Measurements from ENCODE around the gene OSCP1.

Gene OSCP1

GRCh38 chr1:36414384-36414783 is 35.9 kb downstream of the OSCP1 start:
- intact Hi-C loops (cut with DNase I) = no loop called here
- DNase-seq = no peak

- peak in 1 of 10 donors; percentile 18 for DNase-seq
- intact Hi-C loops (cut with DNase I) = no loop called here
These were observed 38.3 kb downstream of the OSCP1 start for GRCh38 chr1:36411674-36412648.

- peak in 1 of 10 donors; percentile 11 for DNase-seq
- intact Hi-C loops (cut with DNase I) = no loop called here
These were observed 41.8 kb downstream of the OSCP1 start for GRCh38 chr1:36408479-36408878.

- no peak for DNase-seq
- intact Hi-C loops (cut with DNase I) = no loop called here
These were observed 43.8 kb downstream of the OSCP1 start for GRCh38 chr1:36406440-36406839.

GRCh38 chr1:36402504-36402890 is 47.8 kb downstream of the OSCP1 start:
- DNase-seq = no peak
- intact Hi-C loops (cut with DNase I) = no loop called here

- intact Hi-C loops (cut with DNase I) = no loop called here
- peak in 1 of 10 donors; percentile 54 for DNase-seq
These were observed 48.4 kb downstream of the OSCP1 start for GRCh38 chr1:36401602-36402503.

- DNase-seq = peak in 9 of 10 donors; percentile 16 to 93 (median 44)
- intact Hi-C loops (cut with DNase I) = no loop called here
These were observed 49.2 kb downstream of the OSCP1 start for GRCh38 chr1:36400825-36401601.

- DNase-seq = no peak
- intact Hi-C loops (cut with DNase I) = no loop called here
These were observed 49.8 kb downstream of the OSCP1 start for GRCh38 chr1:36400514-36400824.

- peak in 1 of 10 donors; percentile 33 for DNase-seq
- intact Hi-C loops (cut with DNase I) = no loop called here
These were observed 51.8 kb downstream of the OSCP1 start for GRCh38 chr1:36398370-36398977.

- intact Hi-C loops (cut with DNase I) = no loop called here
- peak; percentile 90 to 99 (median 96) for DNase-seq
These were observed 52.6 kb downstream of the OSCP1 start, which contains the start of gene LSM10 for GRCh38 chr1:36397378-36398230. LSM10 (minus strand) TSS chr1:36397908; CDS start chr1:36394129, 3,779 bp downstream.

- DNase-seq = peak in 1 of 10 donors; percentile 90
- intact Hi-C loops (cut with DNase I) = no loop called here
These were observed 53.2 kb downstream of the OSCP1 start for GRCh38 chr1:36397083-36397377.

GRCh38 chr1:36396359-36396758 is 53.9 kb downstream of the OSCP1 start:
- peak in 1 of 10 donors; percentile 41 for DNase-seq
- intact Hi-C loops (cut with DNase I) = no loop called here

GRCh38 chr1:36393686-36394085 is 56.6 kb downstream of the OSCP1 start:
- DNase-seq = peak in 2 of 10 donors; percentile 54 to 67
- intact Hi-C loops (cut with DNase I) = no loop called here

- intact Hi-C loops (cut with DNase I) = no loop called here
- DNase-seq = peak in 2 of 10 donors; percentile 16 to 21
These were observed 57.4 kb downstream of the OSCP1 start for GRCh38 chr1:36392836-36393235.

GRCh38 chr1:36391271-36391670 is 59.0 kb downstream of the OSCP1 start:
- intact Hi-C loops (cut with DNase I) = no loop called here
- peak in 2 of 10 donors; percentile 12 to 43 for DNase-seq

- peak in 1 of 10 donors; percentile 12 for DNase-seq
- intact Hi-C loops (cut with DNase I) = no loop called here
These were observed 59.8 kb downstream of the OSCP1 start for GRCh38 chr1:36390411-36390810.

GRCh38 chr1:36389999-36390398 is 60.3 kb downstream of the OSCP1 start:
- DNase-seq = peak in 1 of 10 donors; percentile 8
- intact Hi-C loops (cut with DNase I) = no loop called here

GRCh38 chr1:36389261-36389660 is 61.0 kb downstream of the OSCP1 start:
- intact Hi-C loops (cut with DNase I) = no loop called here
- DNase-seq = no peak

Measured in posterior cingulate gyrus (tissue), 11 donors.